SU-DHL-6 (cell line): ENCODE data around the gene TRIM7.

Source experiments
- H2AFZ ChIP-seq: fragments of 200-600 bp; sonication (generic); 2 replicates; pipeline ENCODE4 v1.6.1; 2014; ENCODE audit warnings: low read depth, mild to moderate bottlenecking, moderate library complexity, mixed read lengths, antibody characterized with exemption, low read length; ENCODE audit not compliant: severe bottlenecking
- H3F3A ChIP-seq: fragments of 200-600 bp; shearing (Covaris generic); 2 replicates; pipeline ENCODE4 v1.6.0; 2016; ENCODE audit warnings: antibody characterized with exemption, mild to moderate bottlenecking; ENCODE audit not compliant: insufficient read depth
- H3K27ac ChIP-seq: fragments of 200-600 bp; sonication (generic); 2 replicates; pipeline ENCODE4 v1.5.1; 2016; ENCODE audit warnings: low read depth, mild to moderate bottlenecking, low read length, moderate library complexity, mixed read lengths
- H3K27me3 ChIP-seq: fragments of 200-600 bp; sonication (generic), shearing (Covaris generic); 2 replicates; pipeline ENCODE4 v1.6.0; 2014; ENCODE audit warnings: mild to moderate bottlenecking, low read length
- H3K36me3 ChIP-seq: fragments of 200-600 bp; sonication (generic); 2 replicates; pipeline ENCODE4 v1.6.1; 2014; ENCODE audit warnings: mild to moderate bottlenecking, low read length, mixed read lengths
- H3K4me2 ChIP-seq: fragments of 300-600, 200-600 bp; shearing (Covaris generic), sonication (generic); 2 replicates; pipeline ENCODE4 v1.6.0; 2014; ENCODE audit warnings: low read length, low read depth, mild to moderate bottlenecking; ENCODE audit not compliant: poor library complexity, severe bottlenecking
- H3K4me3 ChIP-seq: fragments of 200-600 bp; sonication (generic); 2 replicates; pipeline ENCODE4 v1.5.1; 2014; ENCODE audit warnings: antibody characterized with exemption, low read length, mild to moderate bottlenecking, mixed read lengths; ENCODE audit not compliant: insufficient read depth, poor library complexity, severe bottlenecking
- H3K79me2 ChIP-seq: fragments of 200-600 bp; sonication (generic); 2 replicates; pipeline ENCODE4 v1.6.1; 2014; ENCODE audit warnings: mild to moderate bottlenecking, low read length, moderate library complexity; ENCODE audit not compliant: insufficient read depth
- H3K9ac ChIP-seq: fragments of 200-600 bp; sonication (generic); 2 replicates; pipeline ENCODE4 v1.7.0; 2014; ENCODE audit warnings: mild to moderate bottlenecking, low read length
- H3K9me2 ChIP-seq: fragments of 200-600 bp; sonication (generic); replicated peaks from 2 replicates; pipeline ENCODE4 v1.6.1; 2014; ENCODE audit warnings: low read length; ENCODE audit not compliant: insufficient read depth
- H3K9me3 ChIP-seq: fragments of 200-600 bp; sonication (generic); 2 replicates; pipeline ENCODE4 v1.6.1; 2014; ENCODE audit warnings: low read length, mixed read lengths; ENCODE audit not compliant: insufficient read depth
- H4K20me1 ChIP-seq: fragments of 200-600 bp; sonication (generic); 2 replicates; pipeline ENCODE4 v1.6.1; 2014; ENCODE audit warnings: low read depth, mild to moderate bottlenecking, antibody characterized with exemption, low read length, moderate library complexity, mixed read lengths
- CTCF ChIP-seq: fragments of 200-600 bp; sonication (generic); IDR thresholded peaks from one replicate; pipeline ENCODE4 v1.5.1; 2017; ENCODE audit warnings: antibody characterized with exemption, mild to moderate bottlenecking, low read length, moderate library complexity; ENCODE audit not compliant: insufficient read depth, poor library complexity, severe bottlenecking
- EZH2phosphoT487 ChIP-seq: fragments of 200-600 bp; sonication (generic), shearing (Covaris generic); conservative IDR thresholded peaks from 2 replicates; pipeline ENCODE4 v1.6.1; 2018; ENCODE audit warnings: mild to moderate bottlenecking, antibody characterized with exemption, low read length, moderate library complexity, mixed read lengths

TRIM7 gene

GRCh38 chr5:181190711-181191525, 14.1 kb downstream of the TRIM7 start:
- no peaks in the 10 kb centered on the region for H3K36me3 ChIP-seq
- peak overlapping the region; percentile 78 for H3K9ac ChIP-seq
- no peaks in the 10 kb centered on the region for H3K9me2 ChIP-seq
- H3K27me3 ChIP-seq = no peaks in the 10 kb centered on the region
- H3K9me3 ChIP-seq = no peaks in the 10 kb centered on the region
- H4K20me1 ChIP-seq = no peaks in the 10 kb centered on the region
- peak overlapping the region; percentile 75 for H3K27ac ChIP-seq
- peaks cover 38% of the 10 kb centered on the region for H3F3A ChIP-seq
- TF ChIP-seq EZH2phosphoT487 = no peak
- peak; percentile 63 for TF ChIP-seq CTCF
- H3K4me2 ChIP-seq = peak overlapping the region; percentile 89
- H3K79me2 ChIP-seq = no peaks in the 10 kb centered on the region
- H3K4me3 ChIP-seq = peak overlapping the region; percentile 73
- peak overlapping the region; percentile 97 for H2AFZ ChIP-seq

GRCh38 chr5:181189962-181190710, 14.9 kb downstream of the TRIM7 start:
- no peaks in the 10 kb centered on the region for H3K36me3 ChIP-seq
- H3K79me2 ChIP-seq = no peaks in the 10 kb centered on the region
- TF ChIP-seq CTCF (no peak), EZH2phosphoT487 (no peak)
- H3K9me2 ChIP-seq = no peaks in the 10 kb centered on the region
- H3K4me2 ChIP-seq = peak overlapping the region; percentile 89
- no peaks in the 10 kb centered on the region for H3K9me3 ChIP-seq
- peak overlapping the region; percentile 73 for H3K4me3 ChIP-seq
- no peaks in the 10 kb centered on the region for H3K27me3 ChIP-seq
- H3F3A ChIP-seq = peaks cover 39% of the 10 kb centered on the region
- peak overlapping the region; percentile 78 for H3K9ac ChIP-seq
- H3K27ac ChIP-seq = peak overlapping the region; percentile 75
- H4K20me1 ChIP-seq = no peaks in the 10 kb centered on the region
- H2AFZ ChIP-seq = peak overlapping the region; percentile 97

GRCh38 chr5:181189363-181189961, 15.5 kb downstream of the TRIM7 start:
- no peaks in the 10 kb centered on the region for H3K27me3 ChIP-seq
- H3K27ac ChIP-seq = peak overlapping the region; percentile 75
- H3F3A ChIP-seq = peaks cover 44% of the 10 kb centered on the region
- TF ChIP-seq EZH2phosphoT487 (no peak), CTCF (no peak)
- no peaks in the 10 kb centered on the region for H3K9me2 ChIP-seq
- H4K20me1 ChIP-seq = no peaks in the 10 kb centered on the region
- no peaks in the 10 kb centered on the region for H3K79me2 ChIP-seq
- no peaks in the 10 kb centered on the region for H3K9me3 ChIP-seq
- peak overlapping the region; percentile 89 for H3K4me2 ChIP-seq
- H3K4me3 ChIP-seq = peak overlapping the region; percentile 73
- no peaks in the 10 kb centered on the region for H3K36me3 ChIP-seq
- peak overlapping the region; percentile 78 for H3K9ac ChIP-seq
- peak overlapping the region; percentile 97 for H2AFZ ChIP-seq
